ENCODE data around the gene ADAMTSL5.
A peak's percentile ranks its signal among the peaks of the same experiment; 100 is the strongest.

ADAMTSL5 gene

DNA sequence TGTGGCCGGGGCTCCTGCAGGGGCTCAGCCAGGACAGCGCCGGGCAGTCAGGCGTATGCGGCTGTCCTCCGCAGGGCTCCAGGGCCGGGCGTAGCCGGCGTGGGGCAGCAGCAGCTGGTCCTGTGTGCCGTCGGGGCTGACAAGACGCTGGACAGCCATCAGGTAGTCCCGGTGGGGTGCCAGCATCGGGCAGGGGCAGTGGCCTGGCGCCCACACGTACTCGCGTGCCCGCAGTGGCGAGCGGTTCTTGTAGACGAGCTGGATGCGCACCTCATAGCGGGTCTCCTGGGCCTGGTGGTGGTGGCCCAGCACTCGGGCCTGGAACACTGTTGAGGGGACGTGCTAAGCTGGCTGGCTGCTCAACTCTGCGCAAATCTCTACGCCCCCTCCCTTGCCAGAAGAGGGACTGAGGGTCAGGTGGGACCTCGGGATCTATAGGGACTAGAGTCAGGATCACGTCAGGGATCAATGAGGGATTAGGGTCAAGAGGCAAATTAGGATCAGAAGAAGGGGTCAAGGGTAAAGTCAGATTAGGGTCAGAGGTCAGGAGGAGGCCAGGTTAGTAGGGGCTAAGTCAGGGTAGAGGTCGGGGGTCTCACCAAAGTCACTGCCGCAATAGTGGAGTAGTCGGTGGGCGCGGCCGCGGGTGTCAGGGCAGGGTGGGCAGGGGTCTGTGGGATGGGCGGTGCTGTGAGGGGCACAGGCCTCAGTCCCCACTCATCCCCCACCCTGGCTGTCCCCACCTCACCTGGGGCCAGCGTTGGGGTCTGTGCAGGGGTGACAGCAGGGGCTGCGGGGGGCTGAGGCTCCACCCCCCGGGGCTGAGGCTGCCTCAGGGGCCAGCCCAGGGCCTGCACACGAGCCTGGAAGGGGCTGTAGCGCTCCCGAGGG is 6.6 kb downstream of the ADAMTSL5 start:
- TF ChIP-seq CREB1 (IDR thresholded peaks at IDR 0.05; ENCODE audit: low read depth), result no peak
- TF ChIP-seq EP300 (IDR thresholded peaks at IDR 0.05; ENCODE audit: borderline replicate concordance), result no peak
- TF ChIP-seq, protein P1, sequence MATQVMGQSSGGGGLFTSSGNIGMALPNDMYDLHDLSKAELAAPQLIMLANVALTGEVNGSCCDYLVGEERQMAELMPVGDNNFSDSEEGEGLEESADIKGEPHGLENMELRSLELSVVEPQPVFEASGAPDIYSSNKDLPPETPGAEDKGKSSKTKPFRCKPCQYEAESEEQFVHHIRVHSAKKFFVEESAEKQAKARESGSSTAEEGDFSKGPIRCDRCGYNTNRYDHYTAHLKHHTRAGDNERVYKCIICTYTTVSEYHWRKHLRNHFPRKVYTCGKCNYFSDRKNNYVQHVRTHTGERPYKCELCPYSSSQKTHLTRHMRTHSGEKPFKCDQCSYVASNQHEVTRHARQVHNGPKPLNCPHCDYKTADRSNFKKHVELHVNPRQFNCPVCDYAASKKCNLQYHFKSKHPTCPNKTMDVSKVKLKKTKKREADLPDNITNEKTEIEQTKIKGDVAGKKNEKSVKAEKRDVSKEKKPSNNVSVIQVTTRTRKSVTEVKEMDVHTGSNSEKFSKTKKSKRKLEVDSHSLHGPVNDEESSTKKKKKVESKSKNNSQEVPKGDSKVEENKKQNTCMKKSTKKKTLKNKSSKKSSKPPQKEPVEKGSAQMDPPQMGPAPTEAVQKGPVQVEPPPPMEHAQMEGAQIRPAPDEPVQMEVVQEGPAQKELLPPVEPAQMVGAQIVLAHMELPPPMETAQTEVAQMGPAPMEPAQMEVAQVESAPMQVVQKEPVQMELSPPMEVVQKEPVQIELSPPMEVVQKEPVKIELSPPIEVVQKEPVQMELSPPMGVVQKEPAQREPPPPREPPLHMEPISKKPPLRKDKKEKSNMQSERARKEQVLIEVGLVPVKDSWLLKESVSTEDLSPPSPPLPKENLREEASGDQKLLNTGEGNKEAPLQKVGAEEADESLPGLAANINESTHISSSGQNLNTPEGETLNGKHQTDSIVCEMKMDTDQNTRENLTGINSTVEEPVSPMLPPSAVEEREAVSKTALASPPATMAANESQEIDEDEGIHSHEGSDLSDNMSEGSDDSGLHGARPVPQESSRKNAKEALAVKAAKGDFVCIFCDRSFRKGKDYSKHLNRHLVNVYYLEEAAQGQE (IDR thresholded peaks at IDR 0.05; ENCODE audit: low read depth), result no peak
- TF ChIP-seq, protein P2, sequence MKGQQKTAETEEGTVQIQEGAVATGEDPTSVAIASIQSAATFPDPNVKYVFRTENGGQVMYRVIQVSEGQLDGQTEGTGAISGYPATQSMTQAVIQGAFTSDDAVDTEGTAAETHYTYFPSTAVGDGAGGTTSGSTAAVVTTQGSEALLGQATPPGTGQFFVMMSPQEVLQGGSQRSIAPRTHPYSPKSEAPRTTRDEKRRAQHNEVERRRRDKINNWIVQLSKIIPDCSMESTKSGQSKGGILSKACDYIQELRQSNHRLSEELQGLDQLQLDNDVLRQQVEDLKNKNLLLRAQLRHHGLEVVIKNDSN (IDR thresholded peaks at IDR 0.05), result no peak
- no peak for TF ChIP-seq CEBPB (IDR thresholded peaks at IDR 0.05)
- no peak for TF ChIP-seq YY1 (IDR thresholded peaks at IDR 0.05; ENCODE audit: low read depth)
- TF ChIP-seq TAF1 (IDR thresholded peaks at IDR 0.05; ENCODE audit: low read depth), result no peak
- TF ChIP-seq TEAD4 (IDR thresholded peaks at IDR 0.05), result no peak
- TF ChIP-seq ZBTB7A (IDR thresholded peaks at IDR 0.05; ENCODE audit: low read depth), result no peak

DNA sequence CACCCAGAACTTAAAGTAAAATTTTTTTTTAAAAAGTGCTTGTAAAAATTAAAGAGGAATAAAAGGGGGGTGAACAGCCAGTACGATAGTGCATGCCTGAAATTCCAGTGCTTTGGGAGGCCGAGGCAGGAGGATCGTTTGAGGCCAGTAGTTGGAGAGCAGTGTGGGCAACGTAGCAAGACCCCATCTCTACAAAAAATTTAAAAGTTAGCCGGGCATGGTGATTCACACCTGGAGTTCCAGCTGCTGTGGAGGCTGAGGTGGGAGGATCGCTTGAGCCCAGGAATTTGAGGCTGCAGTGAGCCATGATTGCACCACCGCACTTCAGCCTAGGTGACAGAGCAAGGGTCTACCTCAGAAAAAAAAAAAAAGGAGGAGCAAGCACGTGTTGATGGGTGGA is 7.8 kb downstream of the ADAMTSL5 start:
- TF ChIP-seq RAD21 (IDR thresholded peaks at IDR 0.05; ENCODE audit: low read depth), result no peak
- TF ChIP-seq, protein P1 (IDR thresholded peaks at IDR 0.05; ENCODE audit: low read depth), result no peak
- no peak for TF ChIP-seq TEAD4 (IDR thresholded peaks at IDR 0.05)
- TF ChIP-seq EP300 (IDR thresholded peaks at IDR 0.05; ENCODE audit: borderline replicate concordance), result no peak
- TF ChIP-seq YY1 (IDR thresholded peaks at IDR 0.05; ENCODE audit: low read depth), result no peak
- no peak for TF ChIP-seq FOXM1 (IDR thresholded peaks at IDR 0.05; ENCODE audit: borderline replicate concordance, low read depth)
- no peak for TF ChIP-seq EGR1 (IDR thresholded peaks at IDR 0.05)
- no peak for TF ChIP-seq CREB1 (IDR thresholded peaks at IDR 0.05; ENCODE audit: low read depth)
- no peak for TF ChIP-seq TAF1 (IDR thresholded peaks at IDR 0.05; ENCODE audit: low read depth)
- no peak for TF ChIP-seq ZBTB7A (IDR thresholded peaks at IDR 0.05; ENCODE audit: low read depth)
- TF ChIP-seq, protein P2 (IDR thresholded peaks at IDR 0.05), result no peak
- TF ChIP-seq, protein P3, sequence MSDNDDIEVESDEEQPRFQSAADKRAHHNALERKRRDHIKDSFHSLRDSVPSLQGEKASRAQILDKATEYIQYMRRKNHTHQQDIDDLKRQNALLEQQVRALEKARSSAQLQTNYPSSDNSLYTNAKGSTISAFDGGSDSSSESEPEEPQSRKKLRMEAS (IDR thresholded peaks at IDR 0.05), result no peak
- no peak for TF ChIP-seq CEBPB (IDR thresholded peaks at IDR 0.05)
- TF ChIP-seq TCF12 (IDR thresholded peaks at IDR 0.05; ENCODE audit: low read depth), result no peak
- TF ChIP-seq NFIC (IDR thresholded peaks at IDR 0.05), result no peak

DNA sequence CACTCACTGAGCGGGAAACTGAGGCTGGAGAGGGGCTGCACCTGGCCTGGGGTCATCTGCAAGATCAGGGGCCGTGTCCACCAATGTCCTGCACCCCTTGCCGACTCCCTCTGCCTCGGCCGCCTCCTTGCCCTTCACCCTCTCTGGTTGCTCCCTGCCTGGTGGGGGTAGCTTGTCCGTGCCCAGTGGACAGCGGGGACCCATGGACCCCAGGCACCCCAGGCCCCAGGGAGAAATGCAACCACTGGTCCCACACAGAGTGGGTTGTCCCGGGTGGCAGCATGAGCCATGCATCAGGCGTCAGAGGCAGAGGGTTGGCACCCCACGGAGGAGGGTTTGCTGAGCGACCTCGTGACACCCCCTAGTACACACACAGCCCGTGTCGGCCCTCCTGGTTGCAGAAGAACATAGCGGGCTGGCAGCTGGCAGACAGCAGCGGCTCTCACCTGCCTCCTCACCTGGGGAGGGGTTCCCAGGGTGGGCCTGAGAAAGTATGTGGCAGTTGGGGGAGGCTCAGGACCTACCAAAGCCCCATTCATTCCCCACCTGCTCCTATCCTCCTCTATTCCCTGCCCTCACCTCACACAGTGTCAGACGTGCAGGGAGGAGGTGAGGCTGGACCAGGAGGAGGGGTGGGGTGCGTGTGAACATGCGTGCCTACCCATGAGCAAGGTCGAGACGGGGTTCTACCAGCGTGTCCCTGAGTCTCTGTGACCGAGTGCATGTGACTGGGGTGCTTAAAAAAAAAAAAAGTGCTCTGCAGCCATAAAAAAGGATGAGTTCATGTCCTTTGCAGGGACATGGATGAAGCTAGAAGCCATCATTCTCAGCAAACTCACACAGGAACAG is 8.7 kb downstream of the ADAMTSL5 start:
- no peak for TF ChIP-seq CREB1 (IDR thresholded peaks at IDR 0.05; ENCODE audit: low read depth)
- no peak for TF ChIP-seq EP300 (IDR thresholded peaks at IDR 0.05; ENCODE audit: borderline replicate concordance)

DNA sequence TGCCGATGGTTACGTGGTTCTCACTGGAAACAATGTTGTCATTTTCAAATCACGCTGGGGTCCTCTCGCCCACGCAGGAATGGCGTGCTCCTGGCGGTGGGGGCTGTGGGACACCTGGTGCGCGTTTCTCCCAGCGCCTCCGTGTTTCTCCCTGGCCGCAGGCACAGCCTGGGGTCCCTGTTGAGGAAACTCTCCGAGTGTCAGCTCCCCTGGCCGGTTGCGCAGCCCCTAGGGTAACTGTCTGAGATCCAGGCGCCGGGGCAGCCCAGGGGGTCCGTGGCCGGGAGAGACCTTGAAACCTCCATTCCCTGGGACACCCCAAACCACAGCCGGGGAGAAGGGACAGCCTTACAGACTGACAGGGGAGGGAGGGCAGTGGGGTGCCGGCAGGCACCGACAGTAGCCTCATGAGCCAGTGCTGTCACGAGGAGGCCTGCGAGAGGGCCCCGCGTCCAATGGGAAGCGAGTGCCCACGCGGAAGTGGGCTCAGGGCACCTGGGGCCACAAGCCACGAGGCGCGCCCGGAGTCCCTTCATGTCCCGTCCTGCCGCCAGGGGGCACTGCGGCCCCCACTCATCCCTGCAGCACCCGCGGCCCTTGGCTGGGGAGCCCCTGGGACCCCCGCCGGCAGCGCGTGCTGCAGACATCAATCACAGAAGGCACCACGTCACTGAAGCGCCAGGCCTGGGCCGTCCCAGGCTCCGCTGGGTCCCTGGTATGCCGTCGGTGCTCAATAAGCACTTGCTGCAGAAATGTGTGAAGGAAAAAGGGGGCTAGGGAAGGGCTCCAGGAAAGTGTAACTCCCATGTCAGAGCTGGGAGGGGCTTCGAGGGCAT is 9.5 kb downstream of the ADAMTSL5 start:
- TF ChIP-seq TEAD4 (IDR thresholded peaks at IDR 0.05), result no peak
- TF ChIP-seq, protein P2 (IDR thresholded peaks at IDR 0.05), result peak; percentile 32; the same call in 1 of the 2 replicates
- TF ChIP-seq NFIC (IDR thresholded peaks at IDR 0.05), result no peak
- TF ChIP-seq, protein P3 (IDR thresholded peaks at IDR 0.05), result peak; percentile 91
- TF ChIP-seq EP300 (IDR thresholded peaks at IDR 0.05; ENCODE audit: borderline replicate concordance), result no peak
- TF ChIP-seq YY1 (IDR thresholded peaks at IDR 0.05; ENCODE audit: low read depth), result no peak
- TF ChIP-seq CREB1 (IDR thresholded peaks at IDR 0.05; ENCODE audit: low read depth), result no peak
- TF ChIP-seq TCF12 (IDR thresholded peaks at IDR 0.05; ENCODE audit: low read depth), result no peak
- peak; percentile 83 for TF ChIP-seq ZBTB7A (IDR thresholded peaks at IDR 0.05; ENCODE audit: low read depth)
- TF ChIP-seq, protein P1 (IDR thresholded peaks at IDR 0.05; ENCODE audit: low read depth), result no peak
- TF ChIP-seq FOXM1 (IDR thresholded peaks at IDR 0.05; ENCODE audit: borderline replicate concordance, low read depth), result no peak
- TF ChIP-seq EGR1 (IDR thresholded peaks at IDR 0.05), result no peak
- no peak for TF ChIP-seq TAF1 (IDR thresholded peaks at IDR 0.05; ENCODE audit: low read depth)
- TF ChIP-seq CEBPB (IDR thresholded peaks at IDR 0.05), result no peak
- peak; percentile 33; the same call in 1 of the 2 replicates for TF ChIP-seq RAD21 (IDR thresholded peaks at IDR 0.05; ENCODE audit: low read depth)
